K562 (cell line): ENCODE data around the gene CD101. TPM values are rescaled to one million over a fixed set of nuclear protein-coding genes. Genes with fewer than 3 reads are reported as not detected.

Source experiments
- CEBPB ChIP-seq: fragments of 450-650 bp; IDR thresholded peaks from 2 replicates; pipeline ENCODE4 v1.6.1; 2016; ENCODE audit warnings: missing genetic modification characterization, missing compliant biosample characterization
- CTCF ChIP-seq, 3 experiments: IDR thresholded peaks in 2 of 3; conservative IDR thresholded peaks in 1 of 3; 2 replicates each; pipeline ENCODE4 v1.5.1; 2011 to 2012; ENCODE audit warnings: low read length in 3 of 3, mild to moderate bottlenecking in 3 of 3, control low read depth in 2 of 3, improper control_type of control experiment in 1 of 3, inconsistent platforms in 1 of 3, low read depth in 1 of 3, mixed read lengths in 1 of 3, moderate library complexity in 1 of 3; ENCODE audit not compliant: insufficient read depth in 2 of 3
- FIP1L1 ChIP-seq: fragments of 200-400 bp; formaldehyde crosslinking; IDR thresholded peaks from 2 replicates; pipeline ENCODE4 v1.6.1; 2018; ENCODE audit warnings: mild to moderate bottlenecking, low read depth, low read length; ENCODE audit not compliant: poor library complexity, severe bottlenecking
- HMBOX1 ChIP-seq: sonication (generic); IDR thresholded peaks from 2 replicates; pipeline ENCODE4 v1.6.1; 2016
- POLR2AphosphoS5 ChIP-seq: IDR thresholded peaks from 2 replicates; pipeline ENCODE4 v1.6.1; 2011; ENCODE audit warnings: mild to moderate bottlenecking, low read depth, low read length, moderate library complexity; ENCODE audit not compliant: control insufficient read depth, insufficient read depth
- SRSF1 ChIP-seq: fragments of 200-400 bp; formaldehyde crosslinking; IDR thresholded peaks from 2 replicates; pipeline ENCODE4 v1.6.1; 2017; ENCODE audit warnings: mild to moderate bottlenecking, low read depth, low read length, moderate library complexity
- TOE1 ChIP-seq, 2 experiments: fragments of 450-650 bp in 1 of 2; sonication (generic) in 1 of 2; formaldehyde crosslinking in 1 of 2; IDR thresholded peaks; 2 replicates each; pipeline versions ENCODE4 v1.7.1 to v1.8.0; 2016 to 2022; ENCODE audit warnings: borderline replicate concordance in 2 of 2, mild to moderate bottlenecking in 2 of 2, antibody characterized with exemption in 1 of 2, inconsistent platforms in 1 of 2, low read depth in 1 of 2, missing genetic modification reagents in 1 of 2, moderate library complexity in 1 of 2
- TSHZ1 ChIP-seq: fragments of 250-450 bp; sonication (Bioruptor Pico); IDR thresholded peaks from 2 replicates; pipeline ENCODE4 v1.4.0; 2020; ENCODE audit warnings: mild to moderate bottlenecking, moderate library complexity
- ZFX ChIP-seq: sonication (generic); formaldehyde crosslinking; IDR thresholded peaks from 2 replicates; pipeline ENCODE4 v1.8.0; 2022; ENCODE audit warnings: mild to moderate bottlenecking, missing genetic modification reagents, moderate library complexity
- ZNF384 ChIP-seq: IDR thresholded peaks from 2 replicates; pipeline ENCODE4 v1.6.1; 2012; ENCODE audit warnings: low read depth, low read length, improper control_type of control experiment
- ZNF764 ChIP-seq: fragments of 250-450 bp; sonication (Bioruptor Pico); IDR thresholded peaks from 2 replicates; pipeline ENCODE4 v1.4.0; 2020; ENCODE audit warnings: low read depth, mild to moderate bottlenecking, moderate library complexity
- polyA plus RNA-seq, 8 experiments: library from polyadenylated mRNA; depleted of rRNA in 4 of 8; stranded (reverse) in 5 of 8; unstranded in 3 of 8; fragments of >200 nt; fragmentation: Nextera tagmentation in 2 of 8; fragmentation: Illumina TruSeq in 1 of 8; extraction: Ambion mirVana in 2 of 8; extraction: Trizol in 1 of 8; gene quantifications; 2 replicates each; pipeline versions ENCODE4 v1.2.1 to v1.2.3, GENCODE V29; 2011 to 2014; ENCODE audit warnings: inconsistent platforms in 1 of 8, missing spikeins in 1 of 8
- total RNA-seq, 7 experiments: library from RNA; depleted of rRNA in 6 of 7; stranded (reverse); fragments of >200 nt in 6 of 7; fragmentation: Illumina TruSeq in 2 of 7; extraction: Trizol in 2 of 7; gene quantifications; 2 replicates each; pipeline versions ENCODE4 v1.2.1 to v1.2.3, GENCODE V29; 2011 to 2021; ENCODE audit warnings: low replicate concordance in 1 of 7
- TF ChIP-seq, protein P1 (sequence below), 2 experiments: IDR thresholded peaks in 1 of 2; conservative IDR thresholded peaks in 1 of 2; 2 replicates each; pipeline ENCODE4 v1.6.1; 2016; ENCODE audit warnings: low read depth in 2 of 2, mild to moderate bottlenecking in 1 of 2, missing compliant biosample characterization in 1 of 2, missing genetic modification characterization in 1 of 2, moderate library complexity in 1 of 2
- TF ChIP-seq, protein P2 (sequence below): fragments of 450-650 bp; IDR thresholded peaks from 2 replicates; pipeline ENCODE4 v1.7.0; 2016; ENCODE audit warnings: borderline replicate concordance

Gene CD101
- total and polyA plus RNA-seq, 9 of the 15 experiments (the other 6 are each of a cell fraction or from before 2014, with no cell fraction given): 0.04 to 1.1 (median 0.20) TPM

GRCh38 chr1:117059678-117060440 is 58.3 kb downstream of the CD101 start, which contains the start of gene TTF2 (continued):
- TF ChIP-seq TSHZ1 (CRISPR knock-in tag) (no peak), CEBPB (tag) (no peak), SRSF1 (no peak), HMBOX1 (no peak), ZNF384 (no peak), ZFX (CRISPR knock-in tag) (peak; percentile 94), ZNF764 (0 out of 2 replicates have a peak, but pooled peaks have one; percentile 13), POLR2AphosphoS5 (peak; percentile 79), CTCF (IDR thresholded peaks at IDR 0.05 in 2 of 3, conservative IDR thresholded peaks at IDR 0.05 in 1 of 3; ENCODE audit: insufficient read depth in 2 of 3, low read depth in 1 of 3, low read length in 3 of 3) (peak; percentile 34 to 46 (median 45); a peak in 4 of 6 replicates), TOE1 (IDR thresholded peaks at IDR 0.05; ENCODE audit: borderline replicate concordance) (0 out of 2 replicates have a peak, but pooled peaks have one; percentile 20), TOE1 (CRISPR knock-in tag; IDR thresholded peaks at IDR 0.05; ENCODE audit: borderline replicate concordance, low read depth) (no peak), FIP1L1 (no peak)
- TF ChIP-seq, protein P1, sequence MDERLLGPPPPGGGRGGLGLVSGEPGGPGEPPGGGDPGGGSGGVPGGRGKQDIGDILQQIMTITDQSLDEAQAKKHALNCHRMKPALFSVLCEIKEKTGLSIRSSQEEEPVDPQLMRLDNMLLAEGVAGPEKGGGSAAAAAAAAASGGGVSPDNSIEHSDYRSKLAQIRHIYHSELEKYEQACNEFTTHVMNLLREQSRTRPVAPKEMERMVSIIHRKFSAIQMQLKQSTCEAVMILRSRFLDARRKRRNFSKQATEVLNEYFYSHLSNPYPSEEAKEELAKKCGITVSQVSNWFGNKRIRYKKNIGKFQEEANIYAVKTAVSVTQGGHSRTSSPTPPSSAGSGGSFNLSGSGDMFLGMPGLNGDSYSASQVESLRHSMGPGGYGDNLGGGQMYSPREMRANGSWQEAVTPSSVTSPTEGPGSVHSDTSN (CRISPR knock-in tag; IDR thresholded peaks at IDR 0.05; ENCODE audit: low read depth): no peak
- TF ChIP-seq, protein P1 (tag; conservative IDR thresholded peaks at IDR 0.05; ENCODE audit: low read depth): no peak
- TF ChIP-seq, protein P2, sequence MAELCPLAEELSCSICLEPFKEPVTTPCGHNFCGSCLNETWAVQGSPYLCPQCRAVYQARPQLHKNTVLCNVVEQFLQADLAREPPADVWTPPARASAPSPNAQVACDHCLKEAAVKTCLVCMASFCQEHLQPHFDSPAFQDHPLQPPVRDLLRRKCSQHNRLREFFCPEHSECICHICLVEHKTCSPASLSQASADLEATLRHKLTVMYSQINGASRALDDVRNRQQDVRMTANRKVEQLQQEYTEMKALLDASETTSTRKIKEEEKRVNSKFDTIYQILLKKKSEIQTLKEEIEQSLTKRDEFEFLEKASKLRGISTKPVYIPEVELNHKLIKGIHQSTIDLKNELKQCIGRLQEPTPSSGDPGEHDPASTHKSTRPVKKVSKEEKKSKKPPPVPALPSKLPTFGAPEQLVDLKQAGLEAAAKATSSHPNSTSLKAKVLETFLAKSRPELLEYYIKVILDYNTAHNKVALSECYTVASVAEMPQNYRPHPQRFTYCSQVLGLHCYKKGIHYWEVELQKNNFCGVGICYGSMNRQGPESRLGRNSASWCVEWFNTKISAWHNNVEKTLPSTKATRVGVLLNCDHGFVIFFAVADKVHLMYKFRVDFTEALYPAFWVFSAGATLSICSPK: no peak
